K562 (cell line): ENCODE data around the gene ENC1. TPM values are rescaled to one million over a fixed set of nuclear protein-coding genes. Genes with fewer than 3 reads are reported as not detected.

Source experiments
- ATAC-seq: fragments of 200-7000 bp; cut with Tn5 transposase; 3 replicates; pipeline ENCODE4 v1.9.1; 2020; ENCODE audit warnings: moderate library complexity
- BruUV-seq: library from RNA; stranded (reverse); fragments of 400-500 nt; replicated peaks from 2 replicates; lab custom pipeline; 2021; lab: Mats Ljungman, UMichigan
- CTCF ChIA-PET: fragments of 300-600 bp; formaldehyde crosslinking; extraction: SDS; loops from one replicate; lab custom pipeline; 2021; ENCODE audit warnings: low intra/inter-chr PET ratio; lab: Yijun Ruan, JAX
- POLR2A ChIA-PET: fragments of 300-600, 350-650 bp; sonication (Branson Sonifier 250); formaldehyde crosslinking; extraction: SDS; loops from one replicate; lab custom pipeline; 2021; ENCODE audit warnings: antibody characterized with exemption, inconsistent platforms; lab: Yijun Ruan, JAX
- DNase-seq, 4 experiments: peaks; one replicate each; pipeline versions ENCODE4 v3.0.0 to v3.0.0-alpha.2; 2011 to 2018; ENCODE audit warnings: low spot score in 3 of 4, mixed read lengths in 3 of 4; ENCODE audit errors: extremely low read depth in 1 of 4
- FAIRE-seq: peaks from 2 replicates; lab custom pipeline; 2011; peaks lifted over from hg19 to GRCh38; lab: Jason Lieb, UNC
- H2AFZ ChIP-seq: 2 replicates; pipeline ENCODE4 v1.6.0; 2011; ENCODE audit warnings: low read depth, low read length, control low read depth, inconsistent platforms
- H3K27ac ChIP-seq: fragments of 200-600 bp; 3 replicates; pipeline ENCODE4 v1.8.0; 2011; ENCODE audit warnings: low read depth, mild to moderate bottlenecking, control low read depth, inconsistent platforms, low read length, moderate library complexity, mixed read lengths; ENCODE audit errors: extremely low read depth
- H3K27me3 ChIP-seq, 2 experiments: fragments of 300-600 bp in 1 of 2; 2 replicates in 1 of 2; 3 replicates in 1 of 2; pipeline versions ENCODE4 v1.6.0 to v1.8.0; 2011; ENCODE audit warnings: inconsistent platforms in 2 of 2, low read length in 2 of 2, mild to moderate bottlenecking in 1 of 2, mixed read lengths in 1 of 2, moderate library complexity in 1 of 2; ENCODE audit not compliant: control insufficient read depth in 2 of 2, insufficient read depth in 2 of 2
- H3K36me3 ChIP-seq: fragments of 300-600 bp; 3 replicates; pipeline ENCODE4 v1.8.0; 2011; ENCODE audit warnings: mild to moderate bottlenecking, low read length, inconsistent platforms; ENCODE audit not compliant: control insufficient read depth, insufficient read depth
- H3K4me1 ChIP-seq, 2 experiments: fragments of 200-600 bp in 1 of 2; replicated peaks in 1 of 2; 2 replicates in 1 of 2; 3 replicates in 1 of 2; pipeline versions ENCODE4 v1.5.1 to v1.8.0; 2011; ENCODE audit warnings: inconsistent platforms in 2 of 2, low read length in 2 of 2, mild to moderate bottlenecking in 1 of 2, mixed read lengths in 1 of 2, moderate library complexity in 1 of 2; ENCODE audit not compliant: control insufficient read depth in 2 of 2, insufficient read depth in 2 of 2
- H3K4me2 ChIP-seq: 2 replicates; pipeline ENCODE4 v1.6.1; 2011; ENCODE audit warnings: low read length, control low read depth, inconsistent platforms, mixed read lengths; ENCODE audit not compliant: insufficient read depth
- H3K4me3 ChIP-seq: fragments of 200-600 bp; sonication (generic), shearing (Covaris generic); 2 replicates; pipeline ENCODE4 v1.5.1; 2016; ENCODE audit warnings: control low read depth, inconsistent platforms
- H3K79me2 ChIP-seq: fragments of 200-600 bp; 3 replicates; pipeline ENCODE4 v1.8.0; 2011; ENCODE audit warnings: low read length, inconsistent platforms; ENCODE audit not compliant: control insufficient read depth, insufficient read depth
- H3K9ac ChIP-seq, 2 experiments: 2 replicates each; pipeline versions ENCODE4 v1.6.0 to v1.6.1; 2011; ENCODE audit warnings: low read depth in 2 of 2, low read length in 2 of 2, control low read depth in 1 of 2, inconsistent platforms in 1 of 2, mild to moderate bottlenecking in 1 of 2, mixed read lengths in 1 of 2; ENCODE audit not compliant: insufficient read depth in 1 of 2
- H3K9me1 ChIP-seq: one replicate; pipeline ENCODE4 v1.6.0; 2011; ENCODE audit warnings: inconsistent platforms, mild to moderate bottlenecking, low read length, moderate library complexity; ENCODE audit not compliant: control insufficient read depth, insufficient read depth
- H3K9me3 ChIP-seq: replicated peaks from 2 replicates; pipeline ENCODE4 v1.5.1; 2011; ENCODE audit warnings: low read depth, low read length, inconsistent platforms; ENCODE audit not compliant: control insufficient read depth, insufficient read depth
- H4K20me1 ChIP-seq: replicated peaks from 2 replicates; pipeline ENCODE4 v1.6.1; 2011; ENCODE audit warnings: low read length, inconsistent platforms, mixed read lengths; ENCODE audit not compliant: control insufficient read depth, insufficient read depth
- CBFA2T3 ChIP-seq: fragments of 450-650 bp; IDR thresholded peaks from 2 replicates; pipeline ENCODE4 v1.6.1; 2017
- CREM ChIP-seq: IDR thresholded peaks from 2 replicates; pipeline ENCODE4 v1.6.1; 2014; ENCODE audit warnings: antibody characterized with exemption, low read depth
- HDAC3 ChIP-seq: fragments of 450-650 bp; IDR thresholded peaks from 2 replicates; pipeline ENCODE4 v1.6.1; 2018; ENCODE audit warnings: borderline replicate concordance, mild to moderate bottlenecking, moderate library complexity; ENCODE audit not compliant: partially characterized antibody
- MAZ ChIP-seq, 2 experiments: fragments of 450-650 bp in 1 of 2; sonication (generic) in 1 of 2; formaldehyde crosslinking; IDR thresholded peaks in 1 of 2; conservative IDR thresholded peaks in 1 of 2; 2 replicates each; pipeline versions ENCODE4 v1.4.0 to v1.5.0; 2020; ENCODE audit warnings: mild to moderate bottlenecking in 1 of 2, missing genetic modification reagents in 1 of 2
- NFXL1 ChIP-seq: fragments of 450-650 bp; formaldehyde crosslinking; IDR thresholded peaks from 2 replicates; pipeline ENCODE4 v1.4.0; 2021; ENCODE audit warnings: mild to moderate bottlenecking
- ZBTB7A ChIP-seq: IDR thresholded peaks from 2 replicates; pipeline ENCODE4 v1.6.1; 2011; ENCODE audit warnings: low read depth, mild to moderate bottlenecking, low read length, moderate library complexity, borderline replicate concordance; ENCODE audit not compliant: control insufficient read depth
- ZNF121 ChIP-seq: sonication (generic); formaldehyde crosslinking; conservative IDR thresholded peaks from 2 replicates; pipeline ENCODE4 v1.8.0; 2022; ENCODE audit warnings: missing genetic modification reagents
- WGBS: fragments of 100-300 bp; shearing (Covaris generic); methylation state at CpG from one replicate; pipeline ENCODE4 v1.1.6; 2016; ENCODE audit warnings: low coverage, mixed read lengths; ENCODE audit not compliant: insufficient coverage; ENCODE audit errors: missing lambda C conversion rate; 5-methylcytosine and 5-hydroxymethylcytosine counted together
- in situ Hi-C: fragments of 300-500 bp; cut with MboI; formaldehyde crosslinking; loops from 4 replicates; pipeline ENCODE4 v1.15.0; 2018; ENCODE audit warnings: inconsistent platforms, mixed read lengths
- intact Hi-C: fragments of 100-400 bp; cut with micrococcal nuclease; formaldehyde crosslinking; loops from 2 replicates; pipeline ENCODE4 v1.14.2; 2022
- polyA plus RNA-seq, 8 experiments: library from polyadenylated mRNA; depleted of rRNA in 4 of 8; stranded (reverse) in 5 of 8; unstranded in 3 of 8; fragments of >200 nt; fragmentation: Nextera tagmentation in 2 of 8; fragmentation: Illumina TruSeq in 1 of 8; extraction: Ambion mirVana in 2 of 8; extraction: Trizol in 1 of 8; gene quantifications; 2 replicates each; pipeline versions ENCODE4 v1.2.1 to v1.2.3, GENCODE V29; 2011 to 2014; ENCODE audit warnings: inconsistent platforms in 1 of 8, missing spikeins in 1 of 8
- total RNA-seq, 7 experiments: library from RNA; depleted of rRNA in 6 of 7; stranded (reverse); fragments of >200 nt in 6 of 7; fragmentation: Illumina TruSeq in 2 of 7; extraction: Trizol in 2 of 7; gene quantifications; 2 replicates each; pipeline versions ENCODE4 v1.2.1 to v1.2.3, GENCODE V29; 2011 to 2021; ENCODE audit warnings: low replicate concordance in 1 of 7

The ENC1 gene
- total and polyA plus RNA-seq, 9 of the 15 experiments (the other 6 are each of a cell fraction or from before 2014, with no cell fraction given): 0.17 to 3.2 (median 0.97) TPM

DNA sequence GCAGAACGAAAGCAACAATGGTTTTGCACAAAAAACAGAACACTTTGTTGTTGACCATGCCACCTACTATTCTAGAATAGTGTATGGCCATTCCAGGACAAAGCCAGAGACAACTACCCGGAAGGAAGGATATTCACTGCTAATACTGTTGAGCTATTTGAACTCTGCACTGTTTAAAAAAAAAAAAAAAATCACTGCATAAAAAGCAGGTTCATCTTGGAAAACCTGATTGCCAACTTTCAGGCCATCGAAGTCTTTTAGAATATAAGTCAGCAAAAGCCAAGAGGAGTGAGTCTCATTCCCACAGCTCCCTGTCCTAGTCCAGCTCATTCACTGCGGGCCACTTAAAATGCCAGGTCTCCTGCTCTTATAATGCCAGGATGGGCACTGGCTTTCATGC is 4.0 kb downstream of the ENC1 start:
- Histone ChIP-seq H3K9me1 (no peaks in the 10 kb centered on the region), H3K79me2 (no peaks in the 10 kb centered on the region), H3K9ac (no peak overlapping the region), H3K4me1 (peaks cover 9 to 22% of the 10 kb centered on the region in 2 experiments; a peak in 4 of 5 replicates), H3K9me3 (no peaks in the 10 kb centered on the region), H3K27me3 (peaks cover 9 to 35% of the 10 kb centered on the region in 2 experiments; a peak in 4 of 5 replicates), H3K27ac (no peak overlapping the region), H4K20me1 (no peaks in the 10 kb centered on the region), H3K36me3 (no peaks in the 10 kb centered on the region), H3K4me2 (no peak overlapping the region), H3K4me3 (no peak overlapping the region), H2AFZ (no peak overlapping the region)
- BruUV-seq: no TSS peak
- ChIA-PET POLR2A (no interaction called here), CTCF (no interaction called here)
- intact Hi-C loops (no loop called here), in situ Hi-C loops (loop anchor here (25.0 kb wide), 1 partner anchor 599 kb away; no protein-coding TSS in a partner anchor)
- WGBS: 15% methylated on average over 4 of the region's 4 CpGs
- TF ChIP-seq CBFA2T3: no peak
- TF ChIP-seq NFXL1 (CRISPR knock-in tag): no peak
- no peak for DNase-seq
- FAIRE-seq: no peak
- no peak for ATAC-seq

DNA sequence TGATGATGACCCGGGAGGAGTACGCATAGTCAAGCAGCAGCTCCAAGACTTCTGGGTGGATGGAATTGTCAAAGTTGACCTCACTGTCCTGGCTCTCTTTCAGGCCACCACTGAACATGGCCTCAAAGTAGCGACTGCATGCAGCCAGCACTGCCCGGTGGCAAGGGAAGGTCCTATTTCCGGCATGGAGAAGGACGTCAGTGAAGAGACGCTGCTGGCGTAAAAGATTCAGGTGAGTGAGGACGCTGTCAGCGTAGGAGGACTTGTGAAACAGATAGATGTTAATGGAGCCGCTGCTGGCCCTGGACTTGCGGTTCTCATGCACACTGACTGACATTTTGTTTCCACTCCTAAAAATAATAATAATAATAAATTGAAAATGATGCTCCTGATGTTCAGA is 4.4 kb downstream of the ENC1 start:
- 37% methylated on average over 12 of the region's 12 CpGs for WGBS
- ATAC-seq (no peak), FAIRE-seq (no peak), DNase-seq (no peak)
- H3K9me1 ChIP-seq: no peaks in the 10 kb centered on the region
- H2AFZ ChIP-seq: no peak overlapping the region
- no peaks in the 10 kb centered on the region for H3K36me3 ChIP-seq
- in situ Hi-C loops (loop anchor here (25.0 kb wide), 1 partner anchor 599 kb away; no protein-coding TSS in a partner anchor), intact Hi-C loops (no loop called here)
- H3K79me2 ChIP-seq: no peaks in the 10 kb centered on the region
- no peak overlapping the region for H3K4me2 ChIP-seq
- POLR2A ChIA-PET: no interaction called here
- H3K9ac ChIP-seq: no peak overlapping the region
- H4K20me1 ChIP-seq: no peaks in the 10 kb centered on the region
- H3K9me3 ChIP-seq: no peaks in the 10 kb centered on the region
- CTCF ChIA-PET: no interaction called here
- peaks cover 11 to 19% of the 10 kb centered on the region in 2 experiments; a peak in 4 of 5 replicates for H3K4me1 ChIP-seq
- no peak overlapping the region for H3K4me3 ChIP-seq
- BruUV-seq: no TSS peak
- peaks cover 9 to 32% of the 10 kb centered on the region in 2 experiments; a peak in 4 of 5 replicates for H3K27me3 ChIP-seq
- no peak overlapping the region for H3K27ac ChIP-seq
- TF ChIP-seq HDAC3: no peak
- no peak for TF ChIP-seq CREM
- no peak for TF ChIP-seq ZNF121 (CRISPR knock-in tag)
- TF ChIP-seq ZBTB7A: no peak
- TF ChIP-seq MAZ (CRISPR knock-in tag; conservative IDR thresholded peaks at IDR 0.05 in 1 of 2, IDR thresholded peaks at IDR 0.05 in 1 of 2): no peak
